HG03457 (cell line): Measurements from ENCODE around the gene LRCH1.
A peak's percentile ranks its signal among the peaks of the same experiment; 100 is the strongest.

ENCODE experiments used
- ATAC-seq: cut with Tn5 transposase; IDR thresholded peaks from one replicate; pipeline ENCODE4 v1.9.1; 2021; ENCODE audit warnings: moderate number of reproducible peaks; ENCODE audit not compliant: unreplicated experiment

Gene LRCH1

GRCh38 chr13:46531953-46532352 is 21.0 kb upstream of the LRCH1 start:
- ATAC-seq = no peak

- ATAC-seq = no peak
Observed at GRCh38 chr13:46535002-46535401, 18.0 kb upstream of the LRCH1 start.

- ATAC-seq = no peak
Observed at GRCh38 chr13:46535825-46536224, 17.1 kb upstream of the LRCH1 start.

GRCh38 chr13:46536341-46536740 is 16.6 kb upstream of the LRCH1 start:
- no peak for ATAC-seq

- ATAC-seq = no peak
Observed at GRCh38 chr13:46539231-46539630, 13.7 kb upstream of the LRCH1 start.

GRCh38 chr13:46541210-46541609 is 11.8 kb upstream of the LRCH1 start:
- ATAC-seq = no peak

GRCh38 chr13:46542833-46543232 is 10.1 kb upstream of the LRCH1 start:
- ATAC-seq = no peak

- no peak for ATAC-seq
Observed at GRCh38 chr13:46543287-46543686, 9.7 kb upstream of the LRCH1 start.

- peak; percentile 71 for ATAC-seq
Observed at GRCh38 chr13:46544208-46544607, 8.8 kb upstream of the LRCH1 start.

GRCh38 chr13:46544811-46545210 is 8.2 kb upstream of the LRCH1 start:
- ATAC-seq = no peak

GRCh38 chr13:46546084-46546768 is 6.7 kb upstream of the LRCH1 start:
- no peak for ATAC-seq

GRCh38 chr13:46550822-46551221 is 2.1 kb upstream of the LRCH1 start:
- no peak for ATAC-seq

GRCh38 chr13:46551410-46552302 is 1.3 kb upstream of the LRCH1 start:
- no peak for ATAC-seq

GRCh38 chr13:46552303-46552682 is 677 bp upstream of the LRCH1 start:
- ATAC-seq = no peak

- no peak for ATAC-seq
Observed at GRCh38 chr13:46553521-46553885, 533 bp downstream of the LRCH1 start.

GRCh38 chr13:46553886-46554858 is 1.2 kb downstream of the LRCH1 start:
- ATAC-seq = peak; percentile 37

- ATAC-seq = no peak
Observed at GRCh38 chr13:46554951-46555350, 2.0 kb downstream of the LRCH1 start.

- no peak for ATAC-seq
Observed at GRCh38 chr13:46555722-46556417, 2.9 kb downstream of the LRCH1 start.

GRCh38 chr13:46556418-46556779 is 3.4 kb downstream of the LRCH1 start:
- ATAC-seq = no peak

GRCh38 chr13:46559272-46559805 is 6.4 kb downstream of the LRCH1 start:
- no peak for ATAC-seq
